GM10847 (cell line): Measurements from ENCODE around the gene OR13A1.

Experiments used
- POLR2A ChIP-seq: IDR thresholded peaks from 2 replicates; pipeline ENCODE4 v1.6.1; 2011; ENCODE audit not compliant: insufficient read length; ENCODE audit errors: extremely low read depth

OR13A1 gene

DNA sequence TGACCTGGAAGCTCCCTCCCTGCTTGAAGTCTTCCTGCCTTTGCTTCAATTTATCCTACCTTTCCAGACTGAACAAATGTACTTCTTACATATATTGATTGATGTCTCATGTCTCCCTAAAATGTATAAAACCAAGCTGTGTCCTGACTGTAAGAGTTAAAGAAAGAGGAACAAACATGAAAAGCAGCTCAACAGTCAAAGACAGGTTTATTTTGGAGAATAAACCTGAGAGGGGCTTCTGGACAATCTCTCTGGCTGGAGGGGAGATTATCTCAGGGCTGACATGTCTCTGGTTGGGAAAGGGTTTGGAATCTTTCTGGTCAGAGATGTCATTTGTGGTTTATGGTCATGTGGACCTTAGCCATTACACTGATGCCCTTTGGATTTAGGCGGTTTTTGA, 41.0 kb downstream of the OR13A1 start:
- no peak for TF ChIP-seq POLR2A

DNA sequence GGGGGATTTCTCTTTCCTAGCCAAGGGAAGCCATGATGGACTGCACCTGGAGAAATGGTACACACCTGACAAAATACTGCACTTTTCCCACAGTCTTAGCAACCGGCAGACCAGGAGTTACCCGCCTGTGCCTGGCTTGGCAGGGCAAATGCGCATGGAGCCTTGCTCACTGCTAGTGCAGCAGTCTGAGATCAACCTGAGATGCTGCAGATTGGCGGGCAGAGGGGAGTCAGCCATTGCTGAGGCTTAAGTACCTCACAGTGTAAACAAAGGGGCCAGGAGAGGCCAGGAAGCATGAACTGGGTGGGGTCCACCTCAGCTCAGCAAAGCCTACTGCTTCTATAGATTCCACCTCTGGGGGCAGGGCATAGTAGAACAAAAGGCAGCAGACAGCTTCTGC, 49.4 kb downstream of the OR13A1 start:
- no peak for TF ChIP-seq POLR2A

DNA sequence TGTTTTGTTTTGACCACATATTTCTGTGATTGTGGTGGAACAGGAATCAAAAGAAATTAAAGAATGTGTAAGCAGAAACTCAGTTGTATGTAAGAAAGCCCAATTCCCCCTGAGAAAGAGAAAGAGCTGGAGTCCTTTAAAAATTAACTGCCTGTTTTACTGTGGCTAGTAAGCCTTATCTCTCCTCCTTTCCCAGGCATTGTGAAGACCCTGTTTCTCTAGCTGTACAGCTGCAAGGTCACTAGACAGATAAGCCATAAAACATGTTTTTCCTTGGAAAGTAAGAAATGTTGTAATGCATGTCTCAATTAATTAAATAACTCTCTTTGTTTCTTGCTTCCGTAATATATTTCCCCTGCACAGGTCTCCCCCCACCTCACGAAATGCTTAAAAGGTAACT, 53.5 kb downstream of the OR13A1 start:
- no peak for TF ChIP-seq POLR2A

DNA sequence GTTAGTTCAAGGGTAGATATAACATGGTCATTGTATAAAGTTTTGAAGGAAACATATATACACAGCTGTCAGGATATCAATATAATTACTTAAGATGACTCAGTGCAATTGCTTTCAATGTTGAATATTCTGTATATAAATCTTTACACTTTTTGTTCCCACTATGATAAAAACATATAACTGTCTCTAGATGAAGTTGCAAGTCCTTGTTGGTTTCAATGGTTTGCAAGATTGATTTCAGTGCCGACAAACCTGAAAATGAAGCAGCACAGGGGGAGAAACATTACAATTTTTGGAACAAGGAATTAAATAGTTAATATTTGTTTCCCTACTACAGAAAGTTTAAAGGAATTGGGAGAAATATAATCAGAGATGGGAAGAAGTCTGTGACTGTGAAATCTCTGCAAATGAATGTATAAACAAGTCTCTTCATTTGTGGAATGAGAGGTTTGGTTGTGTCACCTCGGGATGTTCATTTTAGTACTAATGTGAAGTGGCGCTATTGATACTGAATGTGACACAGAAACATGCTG, 54.1 kb downstream of the OR13A1 start:
- TF ChIP-seq POLR2A, result no peak

DNA sequence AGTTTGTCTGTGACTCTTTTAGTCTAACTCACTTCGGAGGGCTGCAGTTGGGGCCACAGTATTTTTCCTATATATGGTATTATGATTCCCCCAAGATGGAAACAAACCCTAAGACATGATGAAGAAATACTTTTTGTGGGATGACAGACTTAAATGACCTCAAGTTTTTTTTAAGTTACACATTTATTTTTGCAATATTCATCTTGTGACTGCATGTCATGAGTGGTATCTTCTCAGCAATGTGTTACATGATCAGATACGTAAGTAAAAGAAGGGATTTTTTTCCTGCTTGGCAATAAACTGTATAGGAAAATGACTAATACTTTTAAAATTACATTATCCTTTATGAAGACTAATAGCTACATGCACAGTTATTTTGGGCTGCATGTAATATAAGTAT, 57.8 kb downstream of the OR13A1 start:
- TF ChIP-seq POLR2A, result no peak

DNA sequence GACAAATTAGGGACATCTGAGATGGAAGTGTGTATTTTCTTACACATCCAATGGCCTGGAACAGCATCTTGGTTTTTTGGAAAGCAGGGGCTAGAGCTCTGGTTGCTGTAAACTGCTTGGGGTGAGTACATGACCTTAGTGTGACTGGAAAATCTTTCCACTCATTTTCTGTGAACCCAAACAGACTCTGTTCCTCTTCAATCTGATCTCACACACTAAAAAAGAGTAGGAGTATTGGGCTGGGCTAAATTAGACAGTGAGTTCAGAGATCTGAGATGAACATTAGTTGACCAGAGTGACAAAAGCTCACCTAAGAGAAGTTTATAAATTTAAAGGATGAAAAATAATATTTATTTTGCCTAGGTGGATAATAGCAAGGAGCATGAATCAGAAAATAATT, 59.2 kb downstream of the OR13A1 start:
- no peak for TF ChIP-seq POLR2A

DNA sequence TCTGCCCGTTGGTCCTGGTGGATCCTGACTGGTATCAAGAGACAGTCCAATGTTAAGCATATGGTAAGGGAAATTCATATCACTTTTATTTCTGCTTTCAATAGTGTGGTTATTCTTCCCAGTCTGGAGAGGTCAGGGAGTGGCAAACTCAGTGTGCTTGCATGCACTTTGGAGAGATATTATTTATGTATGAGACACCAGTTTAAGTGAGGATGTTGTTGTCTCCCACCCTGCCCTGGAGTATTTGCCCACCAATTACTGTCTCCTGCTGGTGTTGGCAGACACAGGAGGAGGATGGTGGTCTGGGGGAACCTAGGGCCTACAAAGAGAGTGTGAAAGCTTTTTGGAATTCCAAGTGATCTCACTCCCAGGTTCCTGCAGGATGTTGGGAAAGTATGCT, 59.7 kb downstream of the OR13A1 start:
- no peak for TF ChIP-seq POLR2A

DNA sequence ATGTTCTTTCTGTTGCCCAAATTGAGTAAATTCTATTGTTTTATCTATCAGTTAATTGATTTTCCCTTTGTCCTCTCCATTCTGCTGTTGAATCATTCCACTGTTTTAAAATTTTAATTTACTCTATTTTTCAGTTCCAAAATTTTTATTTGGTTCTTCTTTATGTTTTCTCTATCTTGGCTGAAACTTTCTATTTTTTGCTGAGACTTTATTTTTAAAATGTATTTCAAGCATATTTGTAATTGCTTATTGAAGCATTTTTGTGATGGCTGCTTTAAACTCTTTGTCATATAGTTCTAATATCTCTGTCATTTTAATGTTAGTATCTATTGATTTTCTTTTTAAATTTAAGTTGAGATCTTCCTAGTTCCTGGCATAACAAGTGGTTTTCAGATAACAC, 60.5 kb downstream of the OR13A1 start:
- TF ChIP-seq POLR2A, result no peak

DNA sequence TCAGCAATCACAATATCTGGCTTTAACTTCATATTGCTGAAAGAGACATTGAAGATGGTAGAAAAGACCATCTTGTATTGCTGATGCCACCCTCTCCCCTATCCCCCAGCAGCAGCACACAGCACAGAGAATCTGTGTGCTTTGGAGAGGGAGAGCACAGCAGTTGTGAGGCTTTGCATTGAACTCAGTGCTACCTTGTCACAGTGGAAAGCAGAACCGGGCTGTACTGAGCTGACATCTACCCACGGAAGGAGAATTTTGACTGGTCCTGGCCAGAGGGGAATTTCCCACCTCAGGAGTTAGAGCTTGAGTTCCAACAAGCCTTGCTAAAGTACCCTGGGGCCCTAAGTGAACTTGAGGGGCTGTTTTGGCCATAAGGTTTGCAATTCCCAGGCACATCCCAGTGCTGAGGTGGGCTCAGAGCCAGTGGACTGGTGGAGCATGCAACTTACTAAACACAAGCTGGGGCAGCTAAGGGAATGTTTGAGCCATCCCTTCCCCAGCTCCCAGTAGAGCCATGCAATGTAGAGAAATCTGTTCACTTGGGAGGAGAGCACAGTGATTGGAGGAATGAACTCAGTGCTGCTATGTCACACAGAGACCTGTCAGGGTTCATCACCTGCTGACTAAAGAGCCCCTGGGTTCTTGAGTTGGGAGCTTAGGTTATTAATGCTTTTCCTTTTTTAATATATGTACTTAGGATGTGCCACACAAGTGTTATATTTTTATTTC, 62.1 kb downstream of the OR13A1 start:
- TF ChIP-seq POLR2A, result no peak
